IPS-20b (cell line): ENCODE results near the gene OR52I2.

Experiments used
- H3K27ac ChIP-seq: one replicate; pipeline ENCODE4 v1.5.1; 2013; ENCODE audit warnings: low read length
- H3K27me3 ChIP-seq: 2 replicates; pipeline ENCODE4 v1.6.1; 2013; ENCODE audit warnings: mild to moderate bottlenecking, low read length, inconsistent platforms; ENCODE audit not compliant: insufficient read depth
- H3K36me3 ChIP-seq: 2 replicates; pipeline ENCODE4 v1.6.1; 2013; ENCODE audit warnings: low read depth, mild to moderate bottlenecking, inconsistent platforms, low read length, moderate library complexity; ENCODE audit not compliant: insufficient read depth
- H3K4me1 ChIP-seq: 2 replicates; pipeline ENCODE4 v1.6.1; 2013; ENCODE audit warnings: mild to moderate bottlenecking, control low read depth, inconsistent platforms, low read length, moderate library complexity; ENCODE audit not compliant: insufficient read depth
- H3K4me3 ChIP-seq: 2 replicates; pipeline ENCODE4 v1.5.1; 2013; ENCODE audit warnings: mild to moderate bottlenecking, low read length, inconsistent platforms
- H3K9ac ChIP-seq: 2 replicates; pipeline ENCODE4 v1.6.1; 2013; ENCODE audit warnings: low read depth, mild to moderate bottlenecking, inconsistent platforms, low read length, moderate library complexity
- H3K9me3 ChIP-seq: 2 replicates; pipeline ENCODE4 v1.6.1; 2013; ENCODE audit warnings: mild to moderate bottlenecking, low read depth, low read length, inconsistent platforms; ENCODE audit not compliant: insufficient read depth

The OR52I2 gene

GRCh38 chr11:4581443-4581842, at the start of gene OR52I2:
Gene OR52I2 (plus strand): TSS chr11:4581743.
- H3K36me3 ChIP-seq = no peaks in the 10 kb centered on the region
- peaks cover 3% of the 10 kb centered on the region; the same call in 1 of the 2 replicates for H3K27me3 ChIP-seq
- no peaks in the 10 kb centered on the region for H3K4me1 ChIP-seq
- H3K9me3 ChIP-seq = no peaks in the 10 kb centered on the region
- H3K27ac ChIP-seq = no peak within 1 kb of the TSS
- H3K9ac ChIP-seq = no peak within 1 kb of the TSS
- no peak within 1 kb of the TSS for H3K4me3 ChIP-seq

- Histone ChIP-seq H3K27me3 (no peaks in the 10 kb centered on the region), H3K27ac (no peak overlapping the region), H3K4me1 (no peaks in the 10 kb centered on the region), H3K9ac (no peak overlapping the region), H3K4me3 (no peak overlapping the region), H3K9me3 (no peaks in the 10 kb centered on the region), H3K36me3 (no peaks in the 10 kb centered on the region)
These were observed 41.8 kb upstream of the OR52I2 start for GRCh38 chr11:4539603-4540219.

GRCh38 chr11:4541071-4541470, 40.5 kb upstream of the OR52I2 start:
- no peaks in the 10 kb centered on the region for H3K36me3 ChIP-seq
- H3K9ac ChIP-seq = no peak overlapping the region
- no peak overlapping the region for H3K27ac ChIP-seq
- H3K9me3 ChIP-seq = no peaks in the 10 kb centered on the region
- H3K4me3 ChIP-seq = no peak overlapping the region
- H3K4me1 ChIP-seq = no peaks in the 10 kb centered on the region
- no peaks in the 10 kb centered on the region for H3K27me3 ChIP-seq

- H3K27ac ChIP-seq = no peak overlapping the region
These were observed 38.0 kb upstream of the OR52I2 start for GRCh38 chr11:4543561-4543960.

GRCh38 chr11:4544891-4545290, 36.7 kb upstream of the OR52I2 start, which contains the start of gene OR52M1:
Gene OR52M1 (plus strand): TSS chr11:4545191. CDS start chr11:4545191, 0 bp downstream.
- no peaks in the 10 kb centered on the region for H3K4me1 ChIP-seq
- H3K27ac ChIP-seq = no peak within 1 kb of the TSS
- no peak within 1 kb of the TSS for H3K4me3 ChIP-seq

More at GRCh38 chr11:4543561-4543960, 38.0 kb upstream of the OR52I2 start:
- no peak overlapping the region for H3K9ac ChIP-seq
- no peaks in the 10 kb centered on the region for H3K4me1 ChIP-seq
- H3K4me3 ChIP-seq = no peak overlapping the region
- H3K9me3 ChIP-seq = no peaks in the 10 kb centered on the region
- no peaks in the 10 kb centered on the region for H3K36me3 ChIP-seq
- no peaks in the 10 kb centered on the region for H3K27me3 ChIP-seq

GRCh38 chr11:4546878-4547277, 34.7 kb upstream of the OR52I2 start:
- Histone ChIP-seq H3K27ac (no peak overlapping the region), H3K4me1 (no peaks in the 10 kb centered on the region), H3K9me3 (no peaks in the 10 kb centered on the region)

More at GRCh38 chr11:4544891-4545290, 36.7 kb upstream of the OR52I2 start, which contains the start of gene OR52M1:
- H3K36me3 ChIP-seq = no peaks in the 10 kb centered on the region
- no peaks in the 10 kb centered on the region for H3K9me3 ChIP-seq
- no peaks in the 10 kb centered on the region for H3K27me3 ChIP-seq
- H3K9ac ChIP-seq = no peak within 1 kb of the TSS

GRCh38 chr11:4547416-4547815, 34.1 kb upstream of the OR52I2 start:
- Histone ChIP-seq H3K4me3 (no peak overlapping the region), H3K9me3 (no peaks in the 10 kb centered on the region), H3K9ac (no peak overlapping the region), H3K4me1 (no peaks in the 10 kb centered on the region), H3K27me3 (no peaks in the 10 kb centered on the region), H3K36me3 (no peaks in the 10 kb centered on the region), H3K27ac (no peak overlapping the region)

More at GRCh38 chr11:4546878-4547277, 34.7 kb upstream of the OR52I2 start:
- no peaks in the 10 kb centered on the region for H3K27me3 ChIP-seq
- H3K36me3 ChIP-seq = no peaks in the 10 kb centered on the region
- H3K4me3 ChIP-seq = no peak overlapping the region
- no peak overlapping the region for H3K9ac ChIP-seq

- H3K9ac ChIP-seq = no peak overlapping the region
- no peak overlapping the region for H3K27ac ChIP-seq
- H3K9me3 ChIP-seq = peaks cover 4% of the 10 kb centered on the region
- no peaks in the 10 kb centered on the region for H3K36me3 ChIP-seq
- H3K4me1 ChIP-seq = no peaks in the 10 kb centered on the region
- no peak overlapping the region for H3K4me3 ChIP-seq
- H3K27me3 ChIP-seq = no peaks in the 10 kb centered on the region
These were observed 30.1 kb upstream of the OR52I2 start for GRCh38 chr11:4551346-4551979.

- Histone ChIP-seq H3K4me1 (no peaks in the 10 kb centered on the region), H3K9ac (no peak overlapping the region), H3K36me3 (no peaks in the 10 kb centered on the region), H3K9me3 (no peaks in the 10 kb centered on the region; the same call in 1 of the 2 replicates), H3K27ac (no peak overlapping the region), H3K4me3 (no peak overlapping the region), H3K27me3 (no peaks in the 10 kb centered on the region)
These were observed 21.8 kb upstream of the OR52I2 start for GRCh38 chr11:4559527-4560440.

GRCh38 chr11:4560467-4560866, 21.1 kb upstream of the OR52I2 start:
- no peak overlapping the region for H3K27ac ChIP-seq
- no peak overlapping the region for H3K4me3 ChIP-seq
- H3K36me3 ChIP-seq = no peaks in the 10 kb centered on the region
- no peak overlapping the region for H3K9ac ChIP-seq
- no peaks in the 10 kb centered on the region for H3K4me1 ChIP-seq
- no peaks in the 10 kb centered on the region for H3K27me3 ChIP-seq
- H3K9me3 ChIP-seq = no peaks in the 10 kb centered on the region; the same call in 1 of the 2 replicates

- H3K27me3 ChIP-seq = no peaks in the 10 kb centered on the region
- H3K4me1 ChIP-seq = no peaks in the 10 kb centered on the region
These were observed 16.2 kb upstream of the OR52I2 start for GRCh38 chr11:4565371-4565770.

More at GRCh38 chr11:4565371-4565770, 16.2 kb upstream of the OR52I2 start:
- no peaks in the 10 kb centered on the region for H3K36me3 ChIP-seq
- no peak overlapping the region for H3K9ac ChIP-seq
- no peaks in the 10 kb centered on the region; the same call in 1 of the 2 replicates for H3K9me3 ChIP-seq
- H3K27ac ChIP-seq = no peak overlapping the region
- no peak overlapping the region for H3K4me3 ChIP-seq
